Activated naive CD8-positive, alpha-beta T cell (primary cell): Measurements from ENCODE around the gene GIMAP2.

Source experiments
- H3K27ac Mint-ChIP-seq: one replicate; pipeline ENCODE4 v1.8.0; 2021; ENCODE audit warnings: mixed read lengths
- H3K27me3 Mint-ChIP-seq: one replicate; pipeline ENCODE4 v1.8.0; 2021; ENCODE audit warnings: mixed read lengths
- H3K36me3 Mint-ChIP-seq: one replicate; pipeline ENCODE4 v1.8.0; 2021; ENCODE audit warnings: mixed read lengths
- H3K4me1 Mint-ChIP-seq: one replicate; pipeline ENCODE4 v1.8.0; 2021; ENCODE audit warnings: low read depth, mixed read lengths
- H3K4me3 Mint-ChIP-seq: one replicate; pipeline ENCODE4 v1.8.0; 2021; ENCODE audit warnings: mild to moderate bottlenecking, mixed read lengths
- H3K9me3 Mint-ChIP-seq: one replicate; pipeline ENCODE4 v1.8.0; 2021; ENCODE audit warnings: low read depth, mixed read lengths

The GIMAP2 gene

DNA sequence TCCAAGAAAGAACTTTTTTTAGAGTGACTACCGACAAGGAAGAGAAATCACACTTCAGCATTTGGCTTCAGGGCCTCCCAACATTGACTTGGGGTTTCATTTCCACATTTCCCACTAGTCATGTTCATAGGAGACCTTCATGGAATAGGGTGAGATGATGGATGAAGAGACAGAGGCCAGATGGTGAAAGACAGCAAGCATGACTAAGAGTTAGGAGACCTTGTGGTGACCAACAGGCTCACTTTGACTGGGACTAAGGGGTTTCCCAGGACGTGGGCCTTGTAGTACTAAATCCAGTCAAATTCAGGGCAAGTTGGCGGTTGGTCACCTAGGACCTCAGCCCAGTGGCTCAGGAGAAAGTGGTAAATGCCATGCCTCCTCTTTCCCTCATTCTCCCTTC is 48.7 kb downstream of the GIMAP2 start:
- Mint-ChIP-seq H3K4me3 (no peak overlapping the region), H3K4me1 (peaks cover 81% of the 10 kb centered on the region), H3K27ac (peak overlapping the region; percentile 99), H3K36me3 (peaks cover 4% of the 10 kb centered on the region), H3K9me3 (no peaks in the 10 kb centered on the region), H3K27me3 (no peaks in the 10 kb centered on the region)

- Mint-ChIP-seq H3K4me1 (peaks cover 81% of the 10 kb centered on the region), H3K27ac (peak overlapping the region; percentile 99), H3K9me3 (no peaks in the 10 kb centered on the region), H3K4me3 (peak overlapping the region; percentile 97), H3K36me3 (peaks cover 15% of the 10 kb centered on the region), H3K27me3 (no peaks in the 10 kb centered on the region)
Observed at GRCh38 chr7:150735596-150736358, 50.3 kb downstream of the GIMAP2 start.

DNA sequence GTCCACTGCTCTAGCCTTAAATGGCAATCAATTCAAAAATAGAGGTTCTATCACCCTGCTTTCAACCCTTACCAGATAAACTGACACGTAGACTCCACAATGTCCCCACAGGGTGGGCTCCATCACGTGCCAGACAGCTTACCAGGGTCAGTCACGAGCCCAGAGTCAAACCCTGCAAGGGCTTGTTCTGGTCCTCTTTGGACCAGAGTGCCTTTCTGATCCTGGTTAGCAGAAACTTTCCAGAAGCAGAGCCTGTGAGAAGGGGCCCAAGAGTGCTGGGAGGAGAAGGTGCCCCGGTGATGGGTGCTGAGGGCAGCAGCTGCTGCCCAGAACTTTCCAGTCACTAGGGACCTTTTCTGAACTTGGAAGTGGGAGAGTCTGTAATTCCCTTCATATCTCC is 51.4 kb downstream of the GIMAP2 start:
- peak overlapping the region; percentile 99 for H3K27ac Mint-ChIP-seq
- H3K4me1 Mint-ChIP-seq: peaks cover 83% of the 10 kb centered on the region
- peaks cover 22% of the 10 kb centered on the region for H3K36me3 Mint-ChIP-seq

DNA sequence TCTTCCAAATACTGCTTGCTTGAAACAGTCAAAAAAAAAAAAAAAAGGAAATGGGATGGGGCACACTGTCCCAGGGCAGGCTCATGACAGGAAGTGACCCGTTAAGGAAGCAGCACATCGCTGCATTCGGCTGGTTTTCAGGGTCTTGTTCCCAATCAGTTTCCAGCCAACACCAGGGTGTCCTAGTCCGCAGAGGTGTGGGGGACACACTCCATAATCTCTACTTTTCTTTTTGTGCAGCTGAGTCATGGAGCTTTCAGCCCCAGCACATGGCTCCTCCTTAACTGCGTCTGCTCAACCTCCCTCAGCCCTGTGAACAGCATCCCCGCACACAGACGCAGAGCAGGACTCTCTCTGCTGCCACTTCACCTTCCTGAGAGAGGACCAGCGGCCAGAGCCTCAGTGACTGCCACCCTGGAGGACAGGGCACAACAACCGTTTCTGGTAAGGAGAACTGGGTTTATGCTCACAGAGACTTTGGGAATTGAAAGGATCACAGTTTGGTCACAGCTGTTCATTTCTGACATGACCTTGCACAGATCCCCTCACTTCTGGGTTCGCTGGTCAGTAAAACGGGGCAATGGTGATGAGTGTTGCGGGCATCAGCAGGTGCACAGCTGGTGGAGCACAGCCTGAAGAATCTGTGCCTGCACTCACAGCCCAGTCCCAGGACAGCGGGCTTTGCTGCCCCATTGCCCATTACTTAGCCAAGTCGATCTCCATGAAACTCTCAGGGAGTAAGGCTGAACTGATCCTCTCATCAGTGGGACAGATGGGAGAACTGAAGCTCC is 52.0 kb downstream of the GIMAP2 start, which contains the start of gene GIMAP5:
Gene GIMAP5, plus strand, starts transcription at position 154 of the 791 bp plus-strand sequence. CDS start 3,467 bp downstream, outside the sequence.
- Mint-ChIP-seq H3K9me3 (no peaks in the 10 kb centered on the region), H3K27ac (peak within 1 kb of the TSS; percentile 99), H3K36me3 (peaks cover 27% of the 10 kb centered on the region), H3K4me1 (peaks cover 83% of the 10 kb centered on the region), H3K27me3 (no peaks in the 10 kb centered on the region), H3K4me3 (peak within 1 kb of the TSS; percentile 97)

More for the DNA sequence above, 51.4 kb downstream of the GIMAP2 start:
- Mint-ChIP-seq H3K4me3 (peak overlapping the region; percentile 97), H3K27me3 (no peaks in the 10 kb centered on the region), H3K9me3 (no peaks in the 10 kb centered on the region)

- Mint-ChIP-seq H3K27ac (peak overlapping the region; percentile 99), H3K9me3 (no peaks in the 10 kb centered on the region), H3K4me1 (peaks cover 83% of the 10 kb centered on the region), H3K4me3 (peak overlapping the region; percentile 97), H3K27me3 (no peaks in the 10 kb centered on the region), H3K36me3 (peaks cover 31% of the 10 kb centered on the region)
Observed at GRCh38 chr7:150738092-150738491, 52.6 kb downstream of the GIMAP2 start.

DNA sequence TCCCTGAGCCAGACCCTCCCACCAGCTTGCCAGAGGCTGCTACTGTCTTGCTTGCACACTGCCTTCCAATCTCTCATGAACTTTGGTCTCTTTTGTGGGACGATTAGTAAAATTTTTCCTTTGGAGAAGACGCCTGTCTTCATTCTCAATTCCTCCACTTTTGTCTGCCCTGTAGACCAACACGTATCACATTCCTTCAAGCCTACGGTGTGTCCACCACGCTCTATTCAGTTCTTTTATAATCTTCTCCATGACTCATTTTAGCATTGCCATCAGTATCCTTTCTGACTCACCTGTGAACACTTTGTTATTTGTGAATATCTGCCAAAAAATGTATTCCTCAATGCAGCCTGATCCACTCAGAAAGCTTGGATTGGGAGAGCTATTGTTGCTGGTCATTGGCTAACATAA is 53.1 kb downstream of the GIMAP2 start:
- Mint-ChIP-seq H3K36me3 (peaks cover 31% of the 10 kb centered on the region), H3K4me1 (peaks cover 83% of the 10 kb centered on the region), H3K4me3 (peak overlapping the region; percentile 97)

DNA sequence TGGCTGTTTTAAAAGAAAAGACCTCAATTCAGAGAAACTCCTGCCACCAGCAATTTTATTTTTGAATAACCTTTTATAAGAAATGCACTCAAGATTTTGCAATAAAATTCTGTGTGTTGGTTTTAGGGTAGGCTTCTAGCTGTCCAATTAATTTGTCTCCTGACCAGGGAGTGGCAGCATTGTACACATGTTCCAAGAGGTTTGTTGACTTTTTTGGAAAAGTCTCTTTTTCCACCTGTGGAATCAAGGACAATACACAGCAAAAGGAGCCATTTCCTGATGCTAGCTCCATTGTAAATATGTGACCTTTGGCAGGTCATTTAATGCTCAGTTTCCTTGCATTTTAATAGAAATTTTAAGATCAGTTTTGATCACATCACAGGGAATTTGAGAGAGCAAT is 53.5 kb downstream of the GIMAP2 start:
- Mint-ChIP-seq H3K4me1 (peaks cover 83% of the 10 kb centered on the region), H3K4me3 (peak overlapping the region; percentile 97), H3K27me3 (no peaks in the 10 kb centered on the region), H3K9me3 (no peaks in the 10 kb centered on the region), H3K27ac (peak overlapping the region; percentile 99), H3K36me3 (peaks cover 33% of the 10 kb centered on the region)

More for the DNA sequence above, 53.1 kb downstream of the GIMAP2 start:
- H3K27ac Mint-ChIP-seq: peak overlapping the region; percentile 99
- no peaks in the 10 kb centered on the region for H3K27me3 Mint-ChIP-seq
- no peaks in the 10 kb centered on the region for H3K9me3 Mint-ChIP-seq

DNA sequence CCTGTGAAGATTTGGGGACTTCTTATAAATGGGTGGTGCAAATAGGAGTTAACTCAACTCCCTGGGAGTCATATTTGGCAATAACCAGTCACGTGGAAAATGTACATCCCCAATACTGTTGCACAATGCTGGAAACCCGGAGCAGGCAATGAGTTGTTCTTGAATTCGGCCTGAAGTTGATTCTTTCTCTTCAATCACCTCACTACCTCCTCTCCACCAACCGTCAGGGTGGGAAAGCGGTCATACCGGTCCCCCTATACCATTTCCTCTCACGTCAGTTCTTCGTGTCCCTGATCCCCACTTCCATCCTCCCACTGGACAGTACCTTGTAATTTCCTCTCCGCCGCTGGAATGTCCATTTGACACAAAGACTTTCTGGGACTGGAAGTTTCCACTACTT is 54.5 kb downstream of the GIMAP2 start:
- Mint-ChIP-seq H3K27me3 (no peaks in the 10 kb centered on the region), H3K4me3 (peak overlapping the region; percentile 97), H3K27ac (peak overlapping the region; percentile 99), H3K9me3 (no peaks in the 10 kb centered on the region), H3K36me3 (peaks cover 37% of the 10 kb centered on the region), H3K4me1 (peaks cover 83% of the 10 kb centered on the region)

DNA sequence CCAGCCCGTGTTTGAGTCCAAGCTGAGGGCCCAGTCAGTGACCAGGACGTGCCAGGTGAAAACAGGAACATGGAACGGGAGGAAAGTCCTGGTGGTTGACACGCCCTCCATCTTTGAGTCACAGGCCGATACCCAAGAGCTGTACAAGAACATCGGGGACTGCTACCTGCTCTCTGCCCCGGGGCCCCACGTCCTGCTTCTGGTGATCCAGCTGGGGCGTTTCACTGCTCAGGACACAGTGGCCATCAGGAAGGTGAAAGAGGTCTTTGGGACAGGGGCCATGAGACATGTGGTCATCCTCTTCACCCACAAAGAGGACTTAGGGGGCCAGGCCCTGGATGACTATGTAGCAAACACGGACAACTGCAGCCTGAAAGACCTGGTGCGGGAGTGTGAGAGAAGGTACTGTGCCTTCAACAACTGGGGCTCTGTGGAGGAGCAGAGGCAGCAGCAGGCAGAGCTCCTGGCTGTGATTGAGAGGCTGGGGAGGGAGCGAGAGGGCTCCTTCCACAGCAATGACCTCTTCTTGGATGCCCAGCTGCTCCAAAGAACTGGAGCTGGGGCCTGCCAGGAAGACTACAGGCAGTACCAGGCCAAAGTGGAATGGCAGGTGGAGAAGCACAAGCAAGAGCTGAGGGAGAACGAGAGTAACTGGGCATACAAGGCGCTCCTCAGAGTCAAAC is 56.9 kb downstream of the GIMAP2 start:
- H3K27ac Mint-ChIP-seq: peak overlapping the region; percentile 99
- peaks cover 84% of the 10 kb centered on the region for H3K4me1 Mint-ChIP-seq
- H3K27me3 Mint-ChIP-seq: no peaks in the 10 kb centered on the region
- H3K36me3 Mint-ChIP-seq: peaks cover 37% of the 10 kb centered on the region
- peak overlapping the region; percentile 97 for H3K4me3 Mint-ChIP-seq
- H3K9me3 Mint-ChIP-seq: no peaks in the 10 kb centered on the region
